Measurements from ENCODE around the gene PRDX2.
"Not testable (repeated sequence)": the region's sequence is repeated elsewhere in the genome, so short reads cannot be mapped to it uniquely, and the experiment has no call there.

PRDX2 gene

DNA sequence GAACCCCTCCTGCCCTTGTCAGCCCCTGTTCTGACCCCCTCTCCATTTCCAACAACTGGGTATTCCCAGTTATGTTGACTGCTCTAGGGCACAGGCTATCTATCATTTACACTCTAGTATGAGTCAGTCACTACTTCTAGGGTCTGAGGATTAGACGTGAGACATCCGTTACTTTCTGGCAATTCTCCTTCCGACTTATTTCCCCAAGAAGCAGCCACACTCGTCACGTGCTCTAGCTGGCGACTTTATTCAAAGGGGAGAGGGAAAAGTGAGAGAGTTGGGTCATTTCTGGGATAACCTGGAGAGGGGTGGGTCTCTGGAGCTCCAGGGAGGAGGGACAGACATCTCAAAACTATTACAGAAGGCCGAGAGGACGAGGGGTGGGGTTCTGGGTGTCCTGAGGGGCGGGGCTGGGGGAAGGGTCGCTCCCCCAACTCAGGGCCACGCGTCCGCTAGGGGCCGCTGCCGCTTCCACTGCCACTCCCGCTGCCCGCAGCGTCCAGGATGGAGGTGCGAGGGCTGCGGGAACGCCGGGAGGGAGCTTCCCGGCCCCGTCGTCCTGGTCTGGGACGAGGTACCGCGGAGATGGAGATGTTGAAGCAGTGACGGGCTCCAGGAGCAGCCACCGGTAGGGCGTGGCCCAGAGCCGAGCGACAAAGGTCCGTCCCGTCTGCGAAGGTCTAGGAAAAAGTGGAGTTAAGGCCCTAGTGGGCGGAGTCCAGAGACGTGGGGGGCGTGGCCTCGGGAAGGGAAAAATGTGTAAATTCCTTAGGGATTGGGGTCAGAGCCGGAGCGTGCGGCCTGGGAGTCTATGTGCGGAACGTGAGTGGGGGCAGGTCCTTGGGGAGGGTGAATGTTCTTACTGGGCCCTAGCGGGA lies 23.9 kb upstream of the PRDX2 start:
- DNase-seq (ENCODE audit: low read depth in 3 of 3), result no peak

DNA sequence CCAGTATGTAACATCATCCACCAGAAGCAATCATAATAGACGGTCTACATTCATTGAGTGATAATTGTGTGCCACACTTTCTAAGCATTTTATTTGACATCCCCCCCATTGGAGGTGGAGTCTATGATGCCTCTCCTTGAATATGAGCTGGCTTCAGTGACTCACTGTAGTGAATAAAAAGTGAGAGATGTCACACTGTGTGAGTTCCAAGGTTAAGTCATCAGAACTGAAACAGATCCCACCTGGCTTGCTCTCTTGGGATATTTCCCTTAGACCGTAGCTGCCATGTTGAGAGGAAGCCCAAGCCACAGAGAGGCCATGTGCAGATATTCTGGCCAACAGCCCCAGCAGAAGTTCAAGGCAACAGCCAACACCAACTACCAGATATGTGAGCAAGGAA lies 20.2 kb upstream of the PRDX2 start:
- no peak for DNase-seq (ENCODE audit: low read depth in 3 of 3)

DNA sequence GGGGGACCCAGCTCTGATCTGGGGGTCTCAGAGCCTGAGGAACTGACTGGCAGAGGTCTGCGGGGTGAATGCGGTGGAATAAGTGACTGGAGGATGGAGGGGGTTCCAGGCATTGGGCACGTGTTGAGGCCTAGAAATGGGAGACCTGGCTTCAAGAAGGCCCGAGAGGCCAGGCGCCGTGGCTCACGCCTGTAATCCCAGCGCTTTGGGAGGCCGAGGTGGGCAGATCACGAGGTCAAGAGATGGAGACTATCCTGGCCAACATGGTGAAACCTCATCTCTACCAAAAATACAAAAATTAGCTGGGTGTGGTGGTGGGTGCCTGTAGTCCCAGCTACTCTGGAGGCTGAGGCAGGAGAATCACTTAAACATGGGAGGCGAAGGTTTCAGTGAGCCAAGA lies 16.2 kb upstream of the PRDX2 start:
- DNase-seq (ENCODE audit: low read depth in 3 of 3), result not testable (repeated sequence)

DNA sequence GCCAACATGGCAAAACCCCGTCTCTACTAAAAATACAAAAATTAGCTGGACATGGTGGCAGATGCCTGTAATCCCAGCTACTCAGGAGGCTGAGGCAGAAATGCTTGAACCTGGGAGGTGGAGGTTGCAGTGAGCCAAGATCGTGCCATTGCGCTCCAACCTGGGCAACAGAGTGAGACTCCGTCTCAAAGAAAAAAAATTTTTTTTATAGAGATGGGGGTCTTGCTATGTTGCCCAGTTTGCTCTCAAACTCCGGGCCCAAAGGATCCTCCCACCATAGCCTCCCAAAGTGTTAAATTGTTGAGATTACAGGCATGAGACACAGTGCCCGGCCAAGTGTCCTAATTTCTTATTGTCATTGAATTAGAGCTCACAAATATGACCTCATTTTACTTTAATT lies 15.6 kb upstream of the PRDX2 start:
- not testable (repeated sequence) for DNase-seq (ENCODE audit: low read depth in 3 of 3)

DNA sequence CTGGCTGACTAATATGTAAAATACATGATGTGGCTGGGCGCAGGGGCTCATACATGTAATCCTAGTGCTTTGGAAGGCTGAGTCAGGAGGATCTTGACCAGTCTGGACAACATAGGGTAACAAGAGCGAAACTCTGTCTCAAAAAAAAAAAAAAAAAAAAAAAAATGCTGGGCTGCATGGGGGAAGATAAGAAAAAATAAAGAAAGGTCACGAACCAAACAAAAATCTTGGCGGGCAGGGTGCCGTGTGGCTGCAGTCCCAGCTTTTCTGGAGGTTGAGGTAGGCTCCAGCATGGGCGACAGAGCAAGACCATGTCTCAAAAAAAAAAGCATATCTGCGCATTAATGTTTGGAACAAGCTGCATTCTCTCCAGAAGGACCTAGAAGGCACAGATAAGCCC lies 13.5 kb upstream of the PRDX2 start:
- DNase-seq (ENCODE audit: low read depth in 3 of 3), result no peak

DNA sequence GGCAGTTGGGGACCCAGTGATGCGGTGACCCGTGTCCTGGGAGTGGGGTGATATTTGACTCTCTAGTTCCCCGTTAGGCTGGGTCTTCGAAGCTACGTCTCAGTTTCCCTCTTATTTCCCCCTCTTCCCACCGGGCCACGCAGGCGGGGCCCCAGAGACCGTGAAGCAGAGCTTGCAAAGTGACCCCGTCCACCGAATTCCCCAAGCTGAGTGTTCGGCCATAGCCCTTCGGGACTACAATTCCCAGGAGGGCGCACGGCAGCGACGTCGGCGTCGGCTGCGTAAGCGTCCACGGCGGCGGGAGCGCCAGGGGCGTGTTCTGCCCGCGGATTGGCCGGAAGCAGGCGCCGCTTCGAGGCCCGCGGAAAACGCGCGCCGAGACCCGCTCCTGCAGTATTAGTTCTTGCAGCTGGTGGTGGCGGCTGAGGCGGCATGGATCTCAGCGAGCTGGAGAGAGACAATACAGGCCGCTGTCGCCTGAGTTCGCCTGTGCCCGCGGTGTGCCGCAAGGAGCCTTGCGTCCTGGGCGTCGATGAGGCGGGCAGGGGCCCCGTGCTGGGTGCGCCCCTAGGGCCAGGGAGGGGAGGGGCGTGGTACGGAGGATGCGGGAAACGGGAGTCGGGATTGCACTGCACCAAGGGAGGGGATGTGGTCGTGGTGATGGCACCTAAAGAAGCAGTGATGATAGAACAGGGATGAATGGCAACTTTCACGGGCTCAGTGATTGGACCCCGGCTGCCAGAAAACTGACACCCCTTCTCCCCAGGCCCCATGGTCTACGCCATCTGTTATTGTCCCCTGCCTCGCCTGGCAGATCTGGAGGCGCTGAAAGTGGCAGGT lies 4.9 kb upstream of the PRDX2 start, which contains the start of gene RNASEH2A:
RNASEH2A (plus strand) TSS at position 343 of the 840 bp plus-strand sequence; CDS start at position 433, 90 bp downstream.
- DNase-seq (ENCODE audit: low read depth in 3 of 3), result peak in 2 of 3 donors; percentile 79 to 85

DNA sequence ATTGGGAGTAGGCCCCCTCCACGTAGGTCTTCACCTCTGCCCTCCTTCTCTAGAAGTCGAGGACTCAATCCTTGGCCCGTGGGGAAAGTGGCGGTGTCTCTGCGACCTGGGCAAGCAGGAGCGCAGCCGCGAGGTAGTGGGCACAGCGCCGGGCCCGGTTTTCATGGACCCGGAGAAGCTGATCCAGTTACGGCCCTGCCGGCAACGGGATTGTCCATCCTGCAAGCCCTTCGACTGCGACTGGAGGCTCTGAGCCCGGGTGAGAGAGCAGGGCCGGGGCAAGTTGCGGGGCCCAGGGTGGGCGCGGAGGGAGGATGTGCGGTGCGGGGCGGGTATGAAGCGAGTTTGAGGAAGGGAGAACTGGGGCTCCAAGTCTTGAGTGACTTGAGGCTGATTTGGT lies 2.5 kb upstream of the PRDX2 start:
- no peak for DNase-seq (ENCODE audit: low read depth in 3 of 3)

DNA sequence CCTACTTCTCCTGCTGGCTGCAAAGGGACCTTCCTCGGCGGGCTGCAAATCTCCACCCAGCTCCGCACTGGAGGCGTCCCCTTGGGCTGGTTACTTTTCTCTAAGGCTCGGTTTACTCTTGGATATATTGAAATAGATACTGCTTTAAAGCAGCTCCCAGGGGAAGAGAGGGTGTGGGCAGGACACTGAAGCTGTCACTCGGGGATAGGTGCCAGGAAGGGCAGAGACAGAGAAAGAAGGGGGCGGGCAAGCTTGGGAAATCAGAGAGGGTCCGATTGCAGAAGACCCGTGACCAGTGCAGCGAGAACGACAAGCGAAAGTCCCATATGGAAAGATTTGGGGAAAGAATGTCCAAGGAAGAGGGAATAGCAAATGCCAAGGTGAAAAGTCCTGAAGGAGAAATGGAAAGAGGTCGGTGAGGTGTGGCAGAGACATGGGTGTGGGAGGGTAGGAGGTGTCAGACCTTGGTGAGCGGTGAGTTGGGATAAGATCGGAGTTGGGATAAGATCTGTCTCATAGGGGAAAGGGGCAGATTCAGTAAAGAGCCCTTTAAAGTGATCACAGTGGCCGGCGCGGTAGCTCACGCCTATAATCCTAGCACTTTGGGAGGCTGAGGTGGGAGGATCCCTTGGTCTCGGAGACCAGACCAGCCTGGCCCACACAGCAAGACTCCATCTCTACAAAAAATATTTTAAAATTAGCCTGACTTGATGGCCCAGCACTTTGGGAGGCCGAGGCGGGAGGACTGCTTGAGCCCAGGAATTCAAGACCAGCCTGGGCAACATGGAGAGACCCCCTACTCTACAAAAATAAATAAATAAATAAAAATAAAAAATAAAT lies 887 bp upstream of the PRDX2 start:
- no peak for DNase-seq (ENCODE audit: low read depth in 3 of 3)

DNA sequence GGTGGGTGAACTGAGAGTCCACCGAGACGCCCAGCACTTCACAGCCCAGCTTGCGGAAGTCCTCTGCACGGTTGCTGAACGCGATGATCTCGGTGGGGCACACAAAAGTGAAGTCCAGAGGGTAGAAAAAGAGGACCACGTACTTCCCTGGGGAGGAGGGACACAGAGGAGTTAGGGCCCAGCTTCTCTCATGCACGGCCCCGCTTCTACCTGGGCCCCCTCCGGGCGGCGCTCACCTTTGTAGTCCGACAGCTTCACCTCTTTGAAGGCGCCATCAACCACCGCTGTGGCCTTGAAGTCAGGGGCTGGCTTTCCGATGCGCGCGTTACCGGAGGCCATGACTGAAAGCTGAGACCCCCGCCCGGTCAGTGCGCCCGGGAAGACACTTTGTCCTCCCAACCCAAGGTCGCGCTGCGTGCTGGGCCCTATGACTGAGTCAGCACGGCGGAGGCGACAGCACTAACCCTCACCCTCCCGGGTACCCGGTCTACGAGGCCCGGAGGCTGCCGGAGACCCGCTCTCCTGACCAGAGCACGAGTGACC lies 606 bp downstream of the PRDX2 start:
- DNase-seq (ENCODE audit: low read depth in 3 of 3), result no peak

DNA sequence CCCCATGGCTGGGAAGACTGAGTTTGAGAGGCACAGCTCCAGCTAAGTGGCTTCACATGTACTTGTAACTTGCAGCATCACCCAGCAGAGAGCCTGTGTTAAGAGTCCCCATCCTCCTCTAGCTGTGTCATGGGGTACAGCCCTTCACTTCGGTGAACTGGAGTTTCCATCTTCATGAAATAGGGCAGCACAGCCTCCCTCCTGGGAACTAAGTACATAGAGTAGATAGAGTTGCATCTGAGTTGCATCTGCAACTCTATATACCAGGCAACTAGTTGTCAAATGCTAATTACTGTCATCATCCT lies 1.2 kb downstream of the PRDX2 start:
- no peak for DNase-seq (ENCODE audit: low read depth in 3 of 3)

DNA sequence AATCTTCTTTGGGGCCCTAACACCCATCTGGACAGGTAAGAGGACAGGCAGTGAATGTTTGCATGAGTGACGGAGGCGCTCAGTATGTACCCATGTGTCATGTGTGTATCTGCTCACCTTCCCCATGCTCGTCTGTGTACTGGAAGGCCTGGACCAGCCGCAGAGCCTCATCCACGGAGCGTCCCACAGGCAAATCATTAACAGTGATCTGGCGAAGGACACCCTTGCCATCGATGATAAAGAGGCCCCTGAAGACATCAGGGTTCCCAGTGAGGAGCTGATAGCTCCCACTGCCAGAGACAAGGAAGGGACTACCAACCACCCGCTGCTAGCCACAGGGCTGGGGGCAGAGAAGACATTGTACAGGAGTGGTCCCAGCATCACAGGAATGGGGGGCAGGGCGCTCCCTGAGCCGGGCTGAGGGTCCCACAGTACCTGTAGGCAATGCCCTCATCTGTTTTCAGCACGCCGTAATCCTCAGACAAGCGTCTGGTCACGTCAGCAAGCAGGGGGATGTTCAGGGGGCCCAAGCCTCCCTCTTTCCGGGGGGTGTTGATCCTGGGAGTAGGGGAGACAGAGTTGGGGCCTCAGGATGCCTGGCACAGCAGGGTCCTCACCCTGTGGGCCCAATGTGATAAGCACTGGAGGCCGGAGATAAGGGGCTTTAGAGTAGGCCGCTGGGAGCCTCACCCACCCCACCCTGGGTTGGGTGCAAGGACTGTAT lies 1.7 kb downstream of the PRDX2 start:
- DNase-seq (ENCODE audit: low read depth in 3 of 3), result no peak

DNA sequence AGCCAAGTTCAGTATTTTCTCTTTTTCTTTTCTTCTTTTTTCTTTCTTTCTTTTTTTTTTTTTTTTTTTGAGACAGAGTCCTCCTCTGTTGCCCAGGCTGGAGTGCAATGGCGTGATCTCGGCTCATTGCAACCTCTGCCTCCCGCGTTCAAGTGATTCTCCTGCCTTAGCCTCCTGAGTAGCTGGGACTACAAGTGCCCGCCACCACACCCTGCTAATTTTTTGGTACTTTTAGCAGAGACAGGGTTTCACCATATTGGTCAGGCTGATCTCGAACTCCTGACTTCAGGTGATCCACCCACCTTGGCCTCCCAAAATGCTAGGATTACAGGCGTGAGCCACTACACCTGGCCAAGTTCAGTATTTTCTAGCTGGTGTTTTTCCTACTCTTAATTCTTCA lies 4.0 kb downstream of the PRDX2 start:
- not testable (repeated sequence) for DNase-seq (ENCODE audit: low read depth in 3 of 3)

DNA sequence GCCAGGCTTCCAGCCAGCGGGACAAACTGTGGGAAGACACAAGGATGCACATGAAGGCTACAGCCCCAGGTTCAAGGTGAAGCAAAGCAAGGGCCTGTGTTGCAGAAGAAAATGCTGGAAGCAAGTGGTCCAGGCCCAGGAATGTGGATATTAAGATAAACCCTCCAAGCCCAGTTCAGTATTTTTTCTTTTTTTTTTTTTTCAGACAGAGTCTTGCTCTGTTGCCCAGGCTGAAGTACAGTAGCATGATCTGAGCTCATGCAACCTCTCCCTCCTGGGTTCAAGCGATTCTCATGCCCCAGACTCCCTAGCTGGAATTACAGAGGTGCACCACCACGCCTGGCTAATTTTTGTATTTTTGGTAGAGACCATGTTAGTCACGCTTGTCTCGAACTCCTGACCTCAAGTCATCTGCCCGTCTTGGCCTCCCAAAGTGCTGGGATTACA lies 4.4 kb downstream of the PRDX2 start:
- no peak for DNase-seq (ENCODE audit: low read depth in 3 of 3)

DNA sequence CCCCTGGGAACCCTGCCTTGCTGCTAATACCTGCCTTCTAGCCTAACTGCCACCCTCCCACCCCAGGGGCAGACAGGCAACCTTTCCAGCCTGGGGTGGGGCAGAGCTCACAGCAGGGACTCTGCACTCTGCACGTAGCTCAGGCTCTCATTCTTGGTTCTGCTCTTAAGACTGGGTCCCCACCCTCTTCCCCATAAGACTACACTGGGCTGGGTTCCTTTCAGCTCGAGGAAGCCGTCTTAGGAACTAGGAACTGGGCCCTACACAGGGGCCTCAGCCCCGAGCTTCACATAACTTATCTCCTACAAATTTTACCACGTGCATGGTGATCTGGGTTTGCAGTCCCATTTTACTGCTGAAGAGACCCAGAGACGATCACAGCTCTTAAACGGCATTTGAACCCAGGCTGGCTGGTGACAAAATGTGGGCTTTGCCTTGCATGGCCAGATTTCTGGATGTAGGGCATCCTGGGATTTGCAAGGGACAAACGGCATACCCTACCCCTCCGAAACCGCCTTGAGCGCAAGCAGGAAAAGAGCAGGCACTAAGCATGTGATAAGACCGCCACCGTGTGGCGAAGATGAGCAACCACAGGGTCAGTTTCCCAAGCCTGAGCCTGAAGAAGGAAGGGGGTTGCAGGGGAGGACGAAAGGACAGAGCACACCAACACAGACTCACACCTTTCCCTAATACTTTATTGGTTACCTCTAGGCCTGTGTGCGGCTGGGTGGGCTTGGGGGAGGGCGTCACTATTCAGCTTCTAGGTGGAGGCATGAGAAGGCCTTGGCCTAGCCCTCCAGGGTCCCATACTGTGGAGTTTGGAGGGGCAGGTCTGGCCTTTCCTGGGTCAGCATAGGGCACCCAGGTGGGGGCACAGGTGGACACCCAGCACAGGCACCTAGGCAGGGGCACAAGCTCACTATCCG lies 5.2 kb downstream of the PRDX2 start:
- DNase-seq (ENCODE audit: low read depth in 3 of 3), result no peak

DNA sequence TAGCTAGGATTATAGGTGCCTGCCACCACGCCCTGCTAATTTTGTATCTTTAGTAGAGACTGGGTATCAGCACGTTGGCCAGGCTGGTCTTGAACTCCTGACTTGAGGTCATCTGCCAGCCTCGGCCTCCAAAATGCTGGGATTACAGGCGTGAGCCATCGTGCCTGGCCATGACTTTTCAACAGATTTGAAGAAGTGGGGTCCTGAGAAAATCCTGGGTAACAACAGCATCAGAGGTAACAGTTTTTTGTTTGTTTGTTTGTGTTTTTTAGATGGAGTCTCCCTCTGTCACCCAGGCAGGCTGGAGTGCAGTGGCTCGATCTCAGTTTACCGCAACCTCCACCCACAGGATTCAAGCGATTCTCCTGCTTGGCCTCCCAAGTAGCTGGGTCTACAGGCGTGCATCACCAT lies 6.6 kb downstream of the PRDX2 start:
- no peak for DNase-seq (ENCODE audit: low read depth in 3 of 3)

DNA sequence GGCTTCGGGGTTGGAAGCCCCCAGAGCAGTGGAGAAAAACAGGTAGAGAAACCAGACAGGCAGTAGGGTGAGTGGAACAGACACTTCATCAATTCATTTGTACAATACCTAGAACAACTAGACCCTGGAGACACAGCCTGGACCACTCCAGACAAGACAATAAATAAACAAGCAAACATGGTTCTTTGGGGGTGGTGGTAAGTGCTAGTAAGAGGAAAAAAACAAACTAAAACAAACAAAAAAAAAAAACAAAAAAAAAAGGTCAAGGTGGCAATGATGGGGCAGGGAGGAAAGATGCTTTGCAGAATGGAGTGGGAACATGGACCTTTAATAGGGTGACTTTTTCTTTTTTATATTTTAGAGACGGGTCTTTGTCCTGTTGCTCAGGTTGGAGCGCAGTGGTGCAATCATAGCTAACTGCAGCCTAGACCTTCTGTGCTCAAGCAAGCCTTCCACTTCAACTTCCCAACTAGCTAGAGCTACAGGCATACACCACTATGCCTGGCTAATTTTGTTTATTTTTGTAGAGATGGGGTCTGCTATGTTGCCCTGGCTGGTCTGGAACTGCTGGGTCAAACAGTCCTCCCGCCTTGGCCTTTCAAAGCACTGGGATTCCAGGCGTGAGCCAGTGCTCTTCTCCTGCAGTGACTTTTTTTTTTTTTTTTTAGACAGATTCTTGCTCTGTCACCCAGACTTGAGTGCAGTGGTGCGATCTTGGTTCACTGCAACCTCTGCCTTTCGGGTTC lies 7.2 kb downstream of the PRDX2 start:
- no peak for DNase-seq (ENCODE audit: low read depth in 3 of 3)

DNA sequence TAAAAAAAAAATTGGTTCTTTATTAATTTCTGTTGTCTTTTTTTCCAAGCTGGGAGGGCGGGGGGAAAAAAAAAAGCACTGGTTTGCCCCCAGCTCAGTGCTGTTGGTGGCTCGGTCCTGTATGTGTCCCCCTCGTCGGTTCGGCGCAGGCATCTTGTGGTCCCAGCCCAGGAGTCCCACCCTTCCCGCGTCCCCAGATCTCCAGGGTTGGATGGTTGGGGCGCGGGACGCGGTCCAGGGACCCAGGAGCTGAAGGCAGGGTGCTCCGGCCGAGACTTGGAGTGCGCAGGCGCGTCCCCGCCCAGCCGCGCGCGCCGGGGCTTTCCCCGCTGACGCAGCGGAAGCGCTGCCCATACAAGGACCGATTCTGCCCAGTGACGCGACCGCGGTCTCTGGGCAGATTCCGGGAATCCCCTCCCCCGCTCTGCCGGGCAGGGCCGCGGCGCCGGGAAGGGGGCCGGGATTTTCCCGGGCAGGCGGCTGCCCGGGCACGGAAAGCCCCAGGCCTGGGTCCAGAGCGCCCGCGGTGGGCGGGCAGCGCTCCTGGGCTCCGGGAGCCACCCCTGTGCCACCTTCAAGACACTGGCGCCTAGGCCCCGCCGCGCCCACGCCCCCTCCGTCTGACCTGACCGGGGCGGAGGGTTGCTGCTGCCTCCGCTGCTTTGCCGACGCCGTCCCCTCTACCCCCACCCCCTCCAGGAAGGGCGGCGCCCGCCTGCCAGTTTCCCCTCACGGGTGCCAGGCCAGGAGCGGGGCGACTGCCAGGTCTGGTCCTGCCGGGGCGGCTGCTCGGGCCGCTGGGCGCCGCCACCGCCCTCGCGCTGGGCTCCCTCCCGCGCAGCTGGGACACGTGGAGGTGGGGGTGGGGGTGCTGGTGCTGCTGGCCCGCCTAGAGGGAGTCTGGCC lies 8.1 kb downstream of the PRDX2 start:
- peak; percentile 86 to 92 (median 87) for DNase-seq (ENCODE audit: low read depth in 3 of 3)

DNA sequence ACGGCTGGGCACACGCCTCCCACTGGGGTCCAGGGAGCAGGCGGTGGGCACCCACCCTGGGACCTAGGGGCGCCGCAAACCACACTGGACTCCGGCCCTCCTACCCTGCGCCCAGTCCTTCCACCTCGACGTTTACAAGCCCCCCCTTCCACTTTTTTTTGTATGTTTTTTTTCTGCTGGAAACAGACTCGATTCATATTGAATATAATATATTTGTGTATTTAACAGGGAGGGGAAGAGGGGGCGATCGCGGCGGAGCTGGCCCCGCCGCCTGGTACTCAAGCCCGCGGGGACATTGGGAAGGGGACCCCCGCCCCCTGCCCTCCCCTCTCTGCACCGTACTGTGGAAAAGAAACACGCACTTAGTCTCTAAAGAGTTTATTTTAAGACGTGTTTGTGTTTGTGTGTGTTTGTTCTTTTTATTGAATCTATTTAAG lies 8.7 kb downstream of the PRDX2 start:
- no peak for DNase-seq (ENCODE audit: low read depth in 3 of 3)
